Stimulated activated CD8-positive, alpha-beta memory T cell treated with anti-CD3 and anti-CD28 coated beads, Interleukin-2, amount 100 ng/mL, for 1 hour (primary cell): ENCODE data around the gene NDUFA12.

Source experiments
- DNase-seq, 2 donors: peaks; one replicate each; pipeline ENCODE4 v3.0.0-alpha.2; 2020; ENCODE audit warnings: low read depth in 2 of 2

NDUFA12 gene

GRCh38 chr12:94940771-94941170 is 62.7 kb downstream of the NDUFA12 start:
- DNase-seq, result no peak

- no peak for DNase-seq
Measured at GRCh38 chr12:94938583-94938982, 64.9 kb downstream of the NDUFA12 start.

DNA sequence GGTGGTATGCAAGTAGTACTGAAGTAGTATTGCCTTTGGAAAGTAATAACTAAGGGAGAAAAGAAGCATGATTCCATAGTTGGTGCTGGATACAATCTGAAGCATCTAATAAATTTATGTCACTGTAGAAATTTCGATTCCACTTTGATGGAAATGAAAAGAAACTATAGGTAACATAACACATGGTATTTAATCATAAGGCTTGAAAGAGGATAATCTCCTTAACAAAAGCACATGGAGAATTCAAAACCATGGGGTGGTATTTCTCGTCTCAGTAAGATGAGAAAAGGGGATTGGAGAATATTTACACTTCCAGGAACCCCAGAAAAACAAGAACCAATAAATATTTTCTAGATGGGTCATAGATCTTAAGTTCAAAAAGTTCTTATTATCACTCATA is 72.7 kb downstream of the NDUFA12 start:
- no peak for DNase-seq

GRCh38 chr12:94930216-94930654 is 73.3 kb downstream of the NDUFA12 start:
- no peak for DNase-seq

DNA sequence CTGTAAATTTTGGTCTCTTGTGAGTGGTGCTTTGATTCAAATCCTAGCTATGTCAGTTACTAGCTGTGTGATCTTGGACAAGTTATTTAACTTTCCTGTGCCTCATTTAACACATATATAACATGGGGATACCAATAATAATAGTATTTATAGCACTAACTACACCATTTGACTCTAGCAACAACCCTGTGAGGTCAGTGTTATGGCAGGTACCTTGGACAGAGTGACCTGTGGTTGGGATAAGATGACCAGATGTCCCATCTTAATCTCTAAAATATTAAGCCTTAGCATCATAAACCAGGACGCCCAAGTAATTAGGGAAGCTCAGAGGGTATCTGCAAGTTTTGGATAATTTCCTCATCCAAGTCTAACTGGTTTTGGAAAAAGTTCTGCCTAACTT is 73.7 kb downstream of the NDUFA12 start:
- DNase-seq, result no peak

- DNase-seq, result no peak
Measured at GRCh38 chr12:94925729-94926128, 77.8 kb downstream of the NDUFA12 start.

GRCh38 chr12:94925206-94925605 is 78.3 kb downstream of the NDUFA12 start:
- DNase-seq, result no peak

- no peak for DNase-seq
Measured at GRCh38 chr12:94922561-94922960, 80.9 kb downstream of the NDUFA12 start.
